Measurements from ENCODE around the gene ZNF541.
"Not testable (repeated sequence)": the region's sequence is repeated elsewhere in the genome, so short reads cannot be mapped to it uniquely, and the experiment has no call there.

The ZNF541 gene

DNA sequence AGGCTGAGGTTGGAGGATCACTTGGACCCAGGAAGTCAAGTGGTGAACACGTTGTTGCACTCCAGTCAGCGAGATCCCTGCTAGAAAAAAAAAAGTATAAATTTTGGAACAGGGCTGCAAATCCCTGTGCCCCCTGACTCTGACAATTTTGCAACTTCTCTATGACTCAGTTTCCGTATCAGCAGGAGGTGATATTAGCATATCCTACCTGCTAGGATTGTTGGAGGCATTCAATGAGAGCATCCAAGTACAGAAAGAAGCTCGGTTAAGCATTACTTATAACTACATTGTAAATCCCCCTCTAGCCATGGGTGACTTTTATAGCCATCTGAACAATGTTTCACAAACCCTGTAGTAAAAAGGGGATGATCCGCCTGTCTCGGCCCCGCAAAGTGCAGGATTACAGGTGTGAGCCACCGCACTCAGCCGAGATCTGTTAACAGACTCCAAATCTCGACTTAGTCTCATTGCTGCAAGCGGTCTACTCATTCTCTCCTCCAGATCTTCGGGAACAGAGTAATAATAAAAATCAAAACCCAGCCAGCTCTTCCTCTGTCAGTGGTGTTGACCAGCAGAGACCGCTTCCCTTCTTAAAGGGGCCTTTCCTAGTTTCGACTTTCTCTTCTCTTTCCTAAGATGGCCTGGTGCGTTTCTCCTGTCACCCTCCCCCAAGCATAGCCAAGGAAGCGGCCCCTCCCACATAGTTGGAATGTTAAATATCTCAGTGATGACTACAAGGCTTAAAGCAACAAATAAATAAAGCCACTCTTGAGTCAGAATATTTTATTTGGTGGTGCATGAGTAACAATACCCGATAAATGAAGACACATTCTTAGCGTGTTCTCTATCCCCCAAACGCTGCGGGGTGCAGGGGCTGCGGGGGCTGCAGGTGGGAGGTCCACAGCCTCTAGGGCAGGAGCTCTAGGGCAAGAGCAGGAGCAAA, 25.7 kb upstream of the ZNF541 start:
- no peak for DNase-seq

DNA sequence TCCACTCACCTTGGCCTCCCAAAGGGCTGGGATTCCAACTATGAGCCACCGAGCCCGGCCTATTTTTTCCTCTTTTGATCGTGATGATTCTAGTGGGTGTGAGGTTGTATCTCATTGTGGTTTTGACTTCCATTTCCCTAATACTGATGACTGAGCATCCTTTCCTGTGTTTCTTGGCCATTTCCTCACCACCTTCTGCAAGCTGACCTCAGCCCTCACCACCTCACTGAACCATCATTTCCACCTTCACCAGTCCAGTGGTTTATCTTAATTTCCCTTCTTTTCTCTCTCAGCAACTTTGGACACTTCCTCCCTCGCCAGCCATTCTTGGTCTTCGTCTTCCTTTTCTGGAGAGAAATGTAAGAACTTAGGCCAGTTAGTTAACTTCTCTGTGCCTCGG, 23.0 kb upstream of the ZNF541 start:
- no peak for DNase-seq

DNA sequence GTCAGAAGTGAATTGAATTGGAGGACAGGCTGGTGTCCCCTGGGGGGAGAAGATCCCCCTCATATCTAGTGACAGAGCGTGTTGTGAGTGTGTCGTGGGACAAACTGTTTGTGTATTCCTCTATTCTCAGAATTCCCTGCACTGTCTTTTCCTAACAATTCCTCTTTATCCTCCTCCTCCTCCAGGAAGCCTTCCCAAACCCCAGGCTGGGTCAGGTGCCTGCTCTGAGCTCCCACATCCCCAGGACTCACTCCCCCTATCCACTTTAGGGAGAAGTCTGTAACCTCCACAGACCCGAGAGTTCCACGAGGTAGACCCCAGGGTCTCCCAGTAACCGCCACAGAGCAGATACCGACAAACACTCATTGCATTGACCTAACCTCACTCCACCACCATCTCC, 20.9 kb upstream of the ZNF541 start:
- no peak for DNase-seq

DNA sequence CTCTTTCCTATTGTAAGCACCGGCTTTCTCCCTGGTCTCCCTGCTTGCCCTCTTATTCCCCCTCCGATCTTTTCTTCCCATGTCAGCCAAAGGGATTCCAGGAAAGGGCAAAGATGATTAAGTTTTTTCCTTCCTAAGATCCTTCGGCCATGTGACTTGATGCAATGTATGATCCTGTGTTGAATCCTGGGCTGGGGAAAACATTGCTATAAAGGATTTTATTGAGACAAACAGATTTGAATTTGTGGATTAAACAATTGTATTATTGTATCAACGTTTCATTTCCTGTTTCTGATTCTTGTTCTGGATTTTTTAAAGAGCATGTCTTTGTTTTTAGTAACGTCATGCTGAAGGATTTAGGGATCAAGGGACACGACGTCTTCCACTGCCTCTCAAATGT, 16.9 kb upstream of the ZNF541 start:
- no peak for DNase-seq

DNA sequence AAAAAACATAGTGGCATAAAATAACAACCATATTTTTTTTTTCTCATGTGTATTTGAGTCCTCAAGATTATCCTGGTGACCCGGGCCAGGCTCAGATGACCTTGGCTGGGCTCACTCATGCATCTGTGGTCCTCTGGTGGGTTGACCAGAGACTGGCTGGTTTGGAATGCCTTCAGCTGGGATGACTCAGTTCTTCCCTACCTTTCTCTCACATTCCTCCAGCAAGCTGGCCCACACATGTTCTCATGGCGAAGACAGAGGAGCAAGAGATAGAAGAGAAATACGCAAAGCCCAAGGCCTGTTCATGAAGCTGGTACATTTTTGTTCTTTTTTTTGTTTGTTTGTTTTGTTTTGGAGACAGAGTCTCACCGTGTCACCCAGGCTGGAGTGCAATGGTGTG, 14.3 kb upstream of the ZNF541 start:
- no peak for DNase-seq

DNA sequence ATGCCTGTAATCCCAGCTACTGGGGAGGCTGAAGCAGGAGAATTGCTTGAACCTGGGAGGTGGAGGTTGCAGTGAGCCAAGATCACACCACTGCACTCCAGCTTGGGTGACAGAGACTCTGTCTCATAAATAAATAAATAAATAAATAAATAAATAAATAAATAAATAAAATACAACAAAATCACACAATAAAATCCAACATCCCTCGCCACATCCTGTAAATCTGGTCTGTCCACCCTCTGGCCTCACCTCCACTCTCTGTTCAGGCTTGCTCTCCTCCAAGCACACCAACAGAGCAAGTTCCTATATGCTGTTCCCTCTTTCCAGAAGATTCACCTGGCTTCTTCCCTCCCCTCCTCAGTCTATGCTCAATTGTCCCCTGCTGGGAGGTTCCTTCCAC, 10.2 kb upstream of the ZNF541 start:
- DNase-seq, result not testable (repeated sequence)

DNA sequence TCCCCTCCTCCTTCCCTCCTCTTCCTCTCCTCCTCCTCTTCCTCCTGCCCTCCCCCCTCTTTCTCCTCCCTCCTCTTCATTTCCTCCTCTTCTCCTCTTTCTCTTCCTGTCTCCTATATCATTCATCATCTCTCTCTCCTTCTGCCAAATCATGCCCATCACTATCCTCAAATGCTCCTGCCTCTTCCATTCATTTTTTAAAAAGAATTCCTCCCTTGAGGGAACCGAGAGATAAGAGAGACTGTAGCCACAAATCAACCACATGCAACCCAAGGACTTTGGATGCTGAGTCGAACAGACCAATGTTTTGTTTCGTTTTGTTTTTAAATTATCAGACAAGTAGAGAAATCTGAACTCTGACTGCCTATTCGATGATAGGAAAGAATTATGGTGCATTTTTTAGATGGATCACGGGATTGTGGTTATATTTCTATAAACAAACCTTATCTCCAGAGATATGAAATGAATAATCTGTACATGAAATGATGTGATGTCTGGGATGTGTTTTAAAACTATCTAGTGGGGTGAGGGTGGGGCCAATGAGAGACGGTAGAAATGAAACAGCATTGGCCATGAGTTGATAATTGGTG, 9.5 kb upstream of the ZNF541 start:
- no peak for DNase-seq

DNA sequence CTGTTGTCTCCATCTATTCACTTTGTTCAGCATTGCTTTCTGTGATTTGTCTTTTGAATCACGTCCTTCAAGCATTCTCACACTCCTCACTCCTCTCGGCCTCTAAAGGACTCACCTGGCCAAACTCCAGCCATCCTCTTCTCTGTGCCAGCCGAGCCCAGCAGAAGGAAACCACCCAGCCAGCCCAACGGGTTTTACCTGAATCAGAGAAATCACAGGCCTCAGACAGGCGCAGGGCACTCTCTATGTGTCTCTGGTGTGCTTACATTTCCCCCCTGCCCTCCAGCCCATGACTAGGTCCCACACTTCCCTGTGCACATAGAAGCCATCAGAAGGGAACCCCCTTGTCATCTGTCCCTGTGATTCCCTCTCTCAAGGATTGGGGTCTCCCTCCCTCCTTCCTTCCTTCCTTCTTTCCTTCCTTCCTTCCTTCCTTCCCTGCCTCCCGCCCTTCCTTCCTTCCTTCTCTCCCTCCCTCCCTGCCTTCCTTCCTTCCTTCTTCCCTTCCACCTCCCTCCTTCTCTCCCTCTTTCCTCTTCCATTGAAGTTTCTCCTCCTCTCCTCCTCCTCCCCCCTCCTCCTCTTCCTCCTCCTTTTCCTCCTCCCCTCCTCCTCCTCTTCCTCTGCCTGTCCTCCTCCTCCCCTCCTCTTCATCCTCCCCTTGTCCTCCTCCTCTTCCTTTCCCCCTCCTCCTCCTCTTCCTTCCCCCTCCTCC, 8.8 kb upstream of the ZNF541 start:
- no peak for DNase-seq

DNA sequence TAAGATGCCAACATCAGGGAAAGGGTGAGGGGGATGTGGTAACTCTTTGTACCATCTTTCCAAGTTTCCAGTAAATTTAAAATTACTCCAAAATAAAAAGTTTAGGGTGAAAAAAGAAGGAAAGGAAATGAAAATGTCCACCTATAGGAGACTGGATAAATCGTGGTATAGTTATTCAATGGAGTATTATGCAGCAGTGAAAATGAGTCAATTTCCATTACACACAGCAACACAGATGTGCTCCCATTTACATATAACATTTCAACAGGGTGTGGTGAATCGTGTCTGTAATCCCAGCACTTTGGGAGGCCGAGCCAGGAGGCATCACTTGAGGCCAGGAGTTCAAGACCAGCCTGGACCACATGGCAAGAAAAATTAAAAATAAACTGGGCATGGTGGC, 7.4 kb upstream of the ZNF541 start:
- DNase-seq, result no peak

DNA sequence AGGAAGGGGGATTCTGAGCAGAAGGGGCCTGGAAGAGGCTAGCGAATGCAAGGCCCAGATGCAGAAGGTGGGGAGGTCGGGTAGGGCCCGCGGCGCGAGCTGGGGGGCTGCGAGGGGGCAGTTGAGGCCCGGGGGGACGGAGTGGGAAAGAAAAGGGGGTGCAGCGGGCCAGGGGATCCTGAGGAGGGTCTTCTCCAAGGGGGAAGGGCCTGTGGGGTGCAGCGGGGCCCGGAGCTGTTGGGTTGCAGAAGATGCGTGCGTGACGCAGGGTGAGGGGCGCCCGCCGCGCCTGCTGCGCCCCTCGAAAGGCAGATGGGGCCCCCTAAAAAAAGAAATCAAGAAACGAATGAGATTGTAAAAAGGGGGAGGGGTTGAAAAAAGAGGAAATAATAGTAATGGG, 313 bp downstream of the ZNF541 start:
- no peak for DNase-seq

DNA sequence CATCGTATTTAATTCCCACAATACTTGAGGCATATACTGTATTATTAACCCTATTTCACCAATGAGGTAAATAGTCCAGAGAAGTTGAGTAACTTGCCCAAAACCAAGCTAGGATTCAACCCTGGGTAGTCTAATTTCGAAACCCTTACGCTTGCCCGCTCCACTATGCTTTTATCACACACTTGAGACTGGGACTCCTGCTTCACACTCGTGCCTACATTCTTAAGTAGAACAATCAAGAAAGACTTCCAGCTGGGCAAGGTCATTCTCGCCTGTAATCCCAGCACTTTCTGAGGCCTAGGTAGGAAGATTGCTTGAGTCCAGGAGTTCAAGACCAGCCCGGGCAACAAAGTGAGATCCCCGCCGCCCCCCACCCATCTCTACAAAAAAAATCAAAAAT, 3.6 kb downstream of the ZNF541 start:
- DNase-seq, result no peak

DNA sequence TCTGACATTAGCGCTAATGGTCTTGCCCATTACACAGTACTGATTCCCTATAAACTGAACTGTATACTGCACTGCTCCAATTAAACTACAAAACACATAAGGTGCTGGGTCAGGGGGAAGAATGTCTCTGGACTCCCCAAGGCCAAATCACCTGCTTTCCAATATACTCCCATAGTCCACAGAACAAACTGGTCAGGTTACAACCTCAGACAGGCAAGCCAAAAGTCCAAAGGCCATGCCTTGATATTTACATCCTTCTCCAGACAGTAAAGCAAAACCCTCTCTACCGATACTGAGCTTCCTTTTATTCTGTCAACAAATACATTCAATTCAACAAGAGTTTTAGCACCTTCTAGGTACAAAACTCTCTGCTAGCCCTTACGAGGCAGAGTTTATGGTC, 8.9 kb downstream of the ZNF541 start:
- no peak for DNase-seq

DNA sequence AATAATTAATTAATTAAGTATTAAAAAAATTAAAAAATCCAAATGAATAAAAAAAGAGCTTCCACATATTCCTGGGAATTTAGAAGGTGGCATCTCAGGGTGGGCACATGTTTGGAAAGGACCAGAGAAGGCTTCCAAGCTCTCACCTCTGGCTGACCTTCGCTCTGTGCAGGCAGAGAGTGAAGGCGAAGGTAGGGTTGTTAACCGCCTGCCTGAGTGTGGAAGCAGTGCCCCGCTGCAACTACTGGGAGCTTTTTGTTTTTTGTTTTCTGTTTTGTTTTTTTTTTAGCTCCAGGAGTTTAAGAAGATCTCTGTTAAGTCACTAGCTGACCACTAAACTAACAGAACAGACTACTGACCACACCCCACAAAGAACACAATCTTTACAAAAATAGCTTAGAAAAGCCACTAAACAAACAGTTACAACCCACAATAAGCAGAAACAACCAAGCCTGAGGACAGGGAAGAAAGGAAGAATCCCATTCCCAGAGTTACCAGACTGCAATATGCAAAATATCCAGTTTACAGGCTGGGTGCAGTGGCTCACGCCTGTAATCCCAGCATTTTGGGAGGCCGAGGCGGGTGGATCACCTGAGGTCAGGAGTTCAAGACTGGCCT, 11.4 kb downstream of the ZNF541 start:
- DNase-seq, result no peak

DNA sequence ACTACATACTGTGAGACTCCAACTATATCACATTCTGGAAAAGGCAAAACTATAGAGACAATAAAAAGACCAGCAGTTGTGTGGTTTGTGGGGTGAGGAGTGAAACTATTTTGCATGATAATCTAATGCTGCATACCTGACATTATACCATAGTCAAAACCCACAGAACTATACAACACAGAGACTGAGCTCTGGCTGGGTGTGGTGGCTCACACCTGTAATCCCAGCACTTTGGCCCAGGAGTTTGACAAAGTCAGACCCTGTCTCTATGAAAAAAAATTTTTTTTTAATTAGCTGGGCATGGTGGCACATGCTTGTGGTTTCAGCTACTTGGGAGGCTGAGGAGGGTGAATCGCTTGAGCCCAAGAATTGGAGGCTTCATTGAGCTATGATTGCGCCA, 11.9 kb downstream of the ZNF541 start:
- DNase-seq, result no peak

DNA sequence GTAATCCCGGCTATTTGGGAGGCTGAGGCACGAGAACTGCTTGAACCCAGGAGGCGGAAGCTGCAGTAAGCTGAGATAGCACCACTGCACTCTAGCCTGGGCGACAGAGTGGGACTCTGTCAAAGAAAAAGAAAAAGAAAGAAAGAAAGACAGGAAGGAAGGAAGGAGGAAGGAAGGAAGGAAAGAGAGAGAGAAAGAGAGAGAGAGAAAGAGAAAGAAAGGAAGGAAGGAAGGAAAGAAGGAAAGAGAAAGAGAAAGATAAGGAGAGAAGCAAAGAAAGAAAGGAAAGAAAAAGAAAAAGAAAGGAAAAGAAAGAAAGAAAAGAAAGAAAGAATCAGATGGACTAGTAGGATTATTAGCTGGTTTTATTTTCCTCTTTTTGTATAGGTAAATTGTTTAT, 22.8 kb downstream of the ZNF541 start:
- no peak for DNase-seq

DNA sequence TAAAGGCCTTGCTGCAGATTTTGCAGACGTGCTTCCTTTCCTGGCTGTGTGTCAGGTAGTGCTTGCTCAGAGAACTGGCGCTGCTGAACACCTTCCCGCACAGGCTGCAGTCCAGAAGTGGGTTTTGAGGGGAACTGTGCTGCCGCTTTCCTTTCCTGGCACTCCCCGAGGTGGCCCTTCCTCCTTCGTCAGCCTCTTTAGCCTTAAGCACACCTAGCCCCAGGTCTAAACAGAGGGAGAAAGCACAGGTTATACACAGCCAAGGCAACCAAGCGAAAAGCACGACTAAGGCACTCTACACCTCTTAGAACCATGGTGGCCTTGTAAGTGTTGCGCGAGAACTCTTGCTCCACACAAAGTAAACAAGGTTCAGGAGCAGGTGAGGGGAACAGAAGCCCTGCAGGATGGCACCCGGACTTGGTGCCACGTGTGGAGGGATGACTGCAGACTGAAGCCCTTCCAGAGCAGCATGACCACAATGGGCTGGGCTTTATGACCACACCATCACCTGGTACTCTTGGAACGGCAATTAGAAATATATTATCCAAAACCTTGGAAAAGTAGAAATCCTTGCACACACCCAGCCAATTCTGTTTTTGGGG, 23.6 kb downstream of the ZNF541 start:
- DNase-seq, result no peak

DNA sequence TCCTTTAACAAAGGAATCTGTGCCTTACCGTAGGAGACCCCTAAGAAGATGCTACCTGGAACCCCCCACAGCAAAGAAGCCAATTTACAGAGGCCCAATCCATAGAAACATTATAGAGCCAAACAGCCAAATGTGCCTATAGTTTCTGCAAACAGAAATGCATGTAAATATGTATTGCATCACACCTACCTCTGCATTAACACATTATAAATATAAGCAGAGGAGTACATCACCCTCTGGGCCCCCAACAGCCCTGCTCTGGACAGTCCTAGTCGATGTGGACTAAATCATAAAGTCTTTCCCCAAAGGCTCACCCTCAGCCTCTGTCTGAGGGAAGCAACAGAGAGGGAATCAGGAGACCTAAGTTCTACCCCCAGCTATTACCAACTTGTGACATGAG, 25.7 kb downstream of the ZNF541 start:
- no peak for DNase-seq

DNA sequence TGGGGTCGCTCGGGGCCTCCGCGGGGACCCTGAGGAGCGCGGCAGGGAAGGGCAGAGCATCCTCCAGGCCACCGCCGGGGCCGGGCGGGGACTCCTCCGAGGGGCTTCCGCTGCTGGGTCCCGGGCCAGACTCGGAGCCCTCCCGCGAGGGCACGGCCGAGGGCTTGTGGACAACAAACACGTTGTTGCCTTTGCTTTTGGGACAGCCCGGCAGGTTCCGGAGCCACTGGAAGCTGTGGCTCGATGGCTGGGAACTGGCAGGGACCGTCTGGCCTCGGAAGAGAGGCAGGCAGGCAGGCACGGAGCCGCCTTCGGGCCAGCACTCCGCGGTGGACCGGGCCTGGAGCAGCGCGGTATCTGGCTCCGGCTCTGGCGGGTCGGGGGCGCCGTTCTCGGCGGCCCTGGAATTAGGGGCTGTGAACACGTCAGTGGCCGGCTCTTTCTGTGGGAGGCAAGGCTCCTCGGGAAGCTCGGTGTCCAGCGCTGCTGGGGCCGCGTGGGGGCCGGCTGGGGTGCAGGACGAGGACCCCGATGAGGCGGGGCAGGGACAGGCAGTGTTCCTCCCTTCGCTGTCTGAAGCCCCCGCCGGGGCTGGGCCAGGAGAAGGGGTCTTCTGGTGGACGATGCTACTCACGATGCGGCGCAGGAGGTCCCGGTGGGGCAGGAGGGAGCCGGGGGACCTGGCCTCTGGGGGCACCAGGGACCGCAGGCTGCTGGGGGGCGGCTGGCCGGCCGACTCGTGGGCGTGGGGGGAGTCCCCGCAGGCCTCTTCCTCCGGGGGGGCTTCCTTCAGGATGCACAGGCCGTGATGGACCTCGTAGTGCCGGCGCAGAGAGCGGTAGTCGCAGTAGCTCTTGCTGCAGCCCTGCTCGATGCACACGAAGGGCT, 27.6 kb downstream of the ZNF541 start:
- no peak for DNase-seq

DNA sequence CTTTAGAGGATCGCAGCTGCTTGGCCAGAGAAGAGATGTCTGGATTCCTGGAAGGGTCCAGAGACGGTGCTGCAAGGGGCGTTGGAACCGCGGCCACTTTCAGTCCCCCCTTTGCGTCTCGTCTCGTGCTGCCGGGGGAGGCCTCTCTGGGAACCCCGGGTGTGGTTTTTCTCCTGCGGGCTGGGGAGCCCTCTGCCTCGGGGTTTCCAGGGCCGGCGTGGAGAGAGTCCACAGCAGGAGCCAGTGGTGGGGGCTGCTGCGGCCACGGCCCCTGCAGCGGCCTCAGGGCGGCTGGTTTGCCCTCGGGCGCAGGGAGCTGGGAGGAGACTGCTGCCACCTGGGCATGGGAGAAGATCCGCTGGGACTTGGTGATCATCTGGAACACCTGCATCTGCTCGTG, 28.5 kb downstream of the ZNF541 start:
- DNase-seq, result no peak

DNA sequence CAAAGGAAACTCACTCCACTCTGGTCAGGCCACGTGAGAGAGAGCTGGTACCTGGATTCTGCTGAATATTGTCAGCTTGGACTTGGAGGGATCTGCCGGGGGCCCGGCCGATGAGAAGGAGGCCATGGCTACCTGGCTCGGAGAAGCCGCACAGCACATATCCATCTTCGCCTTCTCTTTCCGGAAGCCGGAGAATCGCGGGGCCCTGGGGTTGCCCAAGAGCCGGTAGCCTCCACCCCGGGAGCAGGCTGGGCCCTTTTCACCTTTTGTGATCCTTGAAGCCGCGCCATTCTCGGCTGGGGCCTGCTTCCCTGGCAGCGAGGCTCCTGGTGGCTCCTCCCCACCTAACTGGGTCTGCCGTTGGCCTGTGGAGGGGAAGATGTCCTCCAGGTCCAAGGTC, 28.9 kb downstream of the ZNF541 start:
- DNase-seq, result no peak

DNA sequence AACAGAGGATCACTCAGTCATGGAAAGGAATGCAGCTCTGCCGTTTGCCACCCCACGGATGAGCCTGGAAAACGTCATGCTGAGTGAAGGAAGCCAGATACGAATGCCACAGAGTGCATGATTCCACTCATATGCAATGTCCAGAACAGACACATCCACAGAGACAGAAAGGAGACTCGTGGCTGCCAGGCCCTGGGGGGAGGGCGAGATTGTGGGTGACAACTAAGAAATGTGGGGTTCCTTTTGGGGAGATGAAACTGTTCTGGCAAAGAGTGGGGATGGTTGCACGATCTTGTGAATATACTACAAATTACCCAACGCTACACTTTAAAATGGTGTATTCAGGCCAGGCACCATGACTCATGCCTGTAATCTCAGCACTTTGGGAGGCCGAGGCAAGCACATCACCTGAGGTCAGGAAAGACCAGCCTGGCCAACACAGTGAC, 30.9 kb downstream of the ZNF541 start:
- no peak for DNase-seq

DNA sequence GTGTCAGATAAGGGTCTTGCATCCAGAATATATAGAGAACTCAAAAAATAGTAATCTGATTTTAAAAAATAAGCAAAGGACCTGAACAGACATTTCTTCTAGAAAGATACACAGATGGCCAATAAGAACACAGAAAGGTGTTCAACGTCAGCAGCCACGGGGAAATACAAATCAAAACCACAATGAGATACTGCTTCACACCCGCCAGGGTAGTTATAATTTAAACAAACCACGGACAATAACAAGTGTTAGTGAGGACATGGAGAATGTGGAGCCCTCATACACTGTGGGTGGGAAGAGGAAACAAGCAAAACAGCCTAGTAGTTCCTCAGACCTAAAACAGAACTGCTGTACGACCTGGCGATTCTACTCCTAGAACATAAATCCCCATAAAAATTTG, 31.4 kb downstream of the ZNF541 start:
- DNase-seq, result no peak
